Fibroblast of lung (primary cell): Measurements from ENCODE around the gene NECAB3.

Source experiments
- EZH2 ChIP-seq: IDR thresholded peaks from 2 replicates; pipeline ENCODE4 v1.5.1; 2012; ENCODE audit warnings: low read length, control low read depth, mild to moderate bottlenecking; ENCODE audit errors: missing control alignments
- TF ChIP-seq, protein P1 (sequence below), 2 donors: IDR thresholded peaks in 1 of 2; conservative IDR thresholded peaks in 1 of 2; 1 replicate in 1 of 2; 2 replicates in 1 of 2; pipeline ENCODE4 v1.5.1; 2011 to 2012; ENCODE audit warnings: low read length in 2 of 2, control low read depth in 1 of 2, inconsistent platforms in 1 of 2, low read depth in 1 of 2, mild to moderate bottlenecking in 1 of 2

DNA sequence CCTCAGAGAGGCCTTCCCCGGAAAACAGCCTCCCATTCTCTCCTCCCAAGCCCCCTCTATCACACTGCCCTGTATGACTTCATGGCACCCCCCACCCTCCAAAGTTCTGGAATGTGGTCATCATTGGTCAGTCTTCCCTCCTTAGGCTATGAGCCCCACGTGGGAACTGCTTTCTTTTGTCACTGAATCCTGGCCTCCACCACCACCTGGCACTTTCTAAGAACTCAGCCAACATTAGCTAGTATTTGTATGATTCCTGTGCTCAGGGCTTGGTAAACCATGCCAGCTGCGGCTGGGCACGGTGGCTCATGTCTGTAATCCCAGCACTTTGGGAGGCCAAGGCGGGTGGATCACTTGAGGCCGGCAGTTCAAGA lies 20.4 kb upstream of the NECAB3 start:
- TF ChIP-seq, protein P1, sequence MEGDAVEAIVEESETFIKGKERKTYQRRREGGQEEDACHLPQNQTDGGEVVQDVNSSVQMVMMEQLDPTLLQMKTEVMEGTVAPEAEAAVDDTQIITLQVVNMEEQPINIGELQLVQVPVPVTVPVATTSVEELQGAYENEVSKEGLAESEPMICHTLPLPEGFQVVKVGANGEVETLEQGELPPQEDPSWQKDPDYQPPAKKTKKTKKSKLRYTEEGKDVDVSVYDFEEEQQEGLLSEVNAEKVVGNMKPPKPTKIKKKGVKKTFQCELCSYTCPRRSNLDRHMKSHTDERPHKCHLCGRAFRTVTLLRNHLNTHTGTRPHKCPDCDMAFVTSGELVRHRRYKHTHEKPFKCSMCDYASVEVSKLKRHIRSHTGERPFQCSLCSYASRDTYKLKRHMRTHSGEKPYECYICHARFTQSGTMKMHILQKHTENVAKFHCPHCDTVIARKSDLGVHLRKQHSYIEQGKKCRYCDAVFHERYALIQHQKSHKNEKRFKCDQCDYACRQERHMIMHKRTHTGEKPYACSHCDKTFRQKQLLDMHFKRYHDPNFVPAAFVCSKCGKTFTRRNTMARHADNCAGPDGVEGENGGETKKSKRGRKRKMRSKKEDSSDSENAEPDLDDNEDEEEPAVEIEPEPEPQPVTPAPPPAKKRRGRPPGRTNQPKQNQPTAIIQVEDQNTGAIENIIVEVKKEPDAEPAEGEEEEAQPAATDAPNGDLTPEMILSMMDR (conservative IDR thresholded peaks at IDR 0.05 in 1 of 2, IDR thresholded peaks at IDR 0.05 in 1 of 2; ENCODE audit: low read depth in 1 of 2, low read length in 2 of 2) = no peak
- no peak for TF ChIP-seq EZH2
